ENCODE data around the gene XYLT2.

Gene XYLT2

GRCh38 chr17:50322271-50322670 lies 23.7 kb upstream of the XYLT2 start:
- no peak for TF ChIP-seq CTCF (IDR thresholded peaks at IDR 0.05; ENCODE audit: low read depth, low read length, missing control alignments)
- no peak for DNase-seq (ENCODE audit: extremely low read depth, low read depth)

GRCh38 chr17:50323060-50323459 lies 22.9 kb upstream of the XYLT2 start:
- no peak for TF ChIP-seq CTCF (IDR thresholded peaks at IDR 0.05; ENCODE audit: low read depth, low read length, missing control alignments)
- no peak overlapping the region for H3K4me3 ChIP-seq (replicated peaks; ENCODE audit: low read depth, low read length)
- no peak for DNase-seq (ENCODE audit: extremely low read depth, low read depth)

More at GRCh38 chr17:50322271-50322670, 23.7 kb upstream of the XYLT2 start:
- no peak overlapping the region for H3K4me3 ChIP-seq (replicated peaks; ENCODE audit: low read depth, low read length)

GRCh38 chr17:50325906-50326305 lies 20.0 kb upstream of the XYLT2 start:
- no peak overlapping the region for H3K4me3 ChIP-seq (replicated peaks; ENCODE audit: low read depth, low read length)
- TF ChIP-seq CTCF (IDR thresholded peaks at IDR 0.05; ENCODE audit: low read depth, low read length, missing control alignments), result no peak
- DNase-seq (ENCODE audit: extremely low read depth, low read depth), result no peak

GRCh38 chr17:50326831-50327364 lies 19.0 kb upstream of the XYLT2 start:
- no peak overlapping the region for H3K4me3 ChIP-seq (replicated peaks; ENCODE audit: low read depth, low read length)
- no peak for DNase-seq (ENCODE audit: extremely low read depth, low read depth)
- no peak for TF ChIP-seq CTCF (IDR thresholded peaks at IDR 0.05; ENCODE audit: low read depth, low read length, missing control alignments)

- DNase-seq (ENCODE audit: extremely low read depth, low read depth), result no peak
These were observed 17.3 kb upstream of the XYLT2 start for GRCh38 chr17:50328363-50329325.

GRCh38 chr17:50329716-50330115 lies 16.2 kb upstream of the XYLT2 start:
- no peak overlapping the region for H3K4me3 ChIP-seq (replicated peaks; ENCODE audit: low read depth, low read length)
- no peak for TF ChIP-seq CTCF (IDR thresholded peaks at IDR 0.05; ENCODE audit: low read depth, low read length, missing control alignments)
- no peak for DNase-seq (ENCODE audit: extremely low read depth, low read depth)

More at GRCh38 chr17:50328363-50329325, 17.3 kb upstream of the XYLT2 start:
- no peak for TF ChIP-seq CTCF (IDR thresholded peaks at IDR 0.05; ENCODE audit: low read depth, low read length, missing control alignments)
- no peak overlapping the region for H3K4me3 ChIP-seq (replicated peaks; ENCODE audit: low read depth, low read length)

Data from HFF-Myc (cell line).